K562 (cell line): ENCODE data around the gene ZER1. TPM values are rescaled to one million over a fixed set of nuclear protein-coding genes. Genes with fewer than 3 reads are reported as not detected.

Experiments
- COPS2 ChIP-seq: fragments of 450-650 bp; conservative IDR thresholded peaks from 2 replicates; pipeline ENCODE4 v1.6.1; 2016; ENCODE audit warnings: mild to moderate bottlenecking, moderate library complexity
- FOXK2 ChIP-seq, 2 experiments: fragments of 450-650 bp; IDR thresholded peaks in 1 of 2; conservative IDR thresholded peaks in 1 of 2; 2 replicates each; pipeline ENCODE4 v1.6.1; 2016; ENCODE audit warnings: low read depth in 2 of 2, mild to moderate bottlenecking in 1 of 2
- MAFF ChIP-seq: IDR thresholded peaks from 2 replicates; pipeline ENCODE4 v1.6.1; 2012; ENCODE audit warnings: low read length, improper control_type of control experiment
- NONO ChIP-seq, 2 experiments: fragments of 200-400 bp in 1 of 2; fragments of 450-650 bp in 1 of 2; formaldehyde crosslinking in 1 of 2; IDR thresholded peaks; 2 replicates each; pipeline ENCODE4 v1.6.1; 2017; ENCODE audit warnings: low read depth in 2 of 2, mild to moderate bottlenecking in 2 of 2, moderate library complexity in 2 of 2, low read length in 1 of 2
- PCBP2 ChIP-seq: fragments of 200-400 bp; formaldehyde crosslinking; IDR thresholded peaks from 2 replicates; pipeline ENCODE4 v1.6.1; 2018; ENCODE audit warnings: low read length, low read depth, mild to moderate bottlenecking, moderate library complexity; ENCODE audit not compliant: poor library complexity, severe bottlenecking
- PTRF ChIP-seq: fragments of 450-650 bp; IDR thresholded peaks from 2 replicates; pipeline ENCODE4 v1.6.1; 2016; ENCODE audit warnings: mild to moderate bottlenecking, missing genetic modification characterization, missing compliant biosample characterization
- SNIP1 ChIP-seq: fragments of 450-650 bp; IDR thresholded peaks from 2 replicates; pipeline ENCODE4 v1.7.1; 2017; ENCODE audit warnings: low read depth, mild to moderate bottlenecking
- TFAM ChIP-seq: fragments of 250-450 bp; sonication (Bioruptor Pico); conservative IDR thresholded peaks from 2 replicates; pipeline ENCODE4 v1.5.0; 2021; ENCODE audit warnings: mild to moderate bottlenecking, moderate library complexity
- XRCC5 ChIP-seq: fragments of 200-400 bp; formaldehyde crosslinking; IDR thresholded peaks from 2 replicates; pipeline ENCODE4 v1.6.1; 2017; ENCODE audit warnings: low read depth, mild to moderate bottlenecking, low read length
- polyA plus RNA-seq, 8 experiments: library from polyadenylated mRNA; depleted of rRNA in 4 of 8; stranded (reverse) in 5 of 8; unstranded in 3 of 8; fragments of >200 nt; fragmentation: Nextera tagmentation in 2 of 8; fragmentation: Illumina TruSeq in 1 of 8; extraction: Ambion mirVana in 2 of 8; extraction: Trizol in 1 of 8; gene quantifications; 2 replicates each; pipeline versions ENCODE4 v1.2.1 to v1.2.3, GENCODE V29; 2011 to 2014; ENCODE audit warnings: inconsistent platforms in 1 of 8, missing spikeins in 1 of 8
- total RNA-seq, 7 experiments: library from RNA; depleted of rRNA in 6 of 7; stranded (reverse); fragments of >200 nt in 6 of 7; fragmentation: Illumina TruSeq in 2 of 7; extraction: Trizol in 2 of 7; gene quantifications; 2 replicates each; pipeline versions ENCODE4 v1.2.1 to v1.2.3, GENCODE V29; 2011 to 2021; ENCODE audit warnings: low replicate concordance in 1 of 7
- TF ChIP-seq, protein P1 (sequence below): sonication (generic); formaldehyde crosslinking; IDR thresholded peaks from 2 replicates; pipeline ENCODE4 v1.4.0; 2020; ENCODE audit warnings: mild to moderate bottlenecking, missing genetic modification reagents
- TF ChIP-seq, protein P2 (sequence below): sonication (generic); formaldehyde crosslinking; IDR thresholded peaks from 2 replicates; pipeline ENCODE4 v1.8.0; 2022; ENCODE audit warnings: missing genetic modification reagents, mild to moderate bottlenecking, moderate library complexity, borderline replicate concordance
- TF ChIP-seq, protein P3 (sequence below): fragments of 450-650 bp; formaldehyde crosslinking; IDR thresholded peaks from 2 replicates; pipeline ENCODE4 v1.4.0; 2022; ENCODE audit warnings: missing genetic modification characterization
- TF ChIP-seq, protein P4 (sequence below): fragments of 450-650 bp; IDR thresholded peaks from 2 replicates; pipeline ENCODE4 v1.6.1; 2017; ENCODE audit warnings: antibody characterized with exemption

The ZER1 gene
- total and polyA plus RNA-seq, 9 of the 15 experiments (the other 6 are each of a cell fraction or from before 2014, with no cell fraction given): 0.07 to 10.7 (median 6.2) TPM

DNA sequence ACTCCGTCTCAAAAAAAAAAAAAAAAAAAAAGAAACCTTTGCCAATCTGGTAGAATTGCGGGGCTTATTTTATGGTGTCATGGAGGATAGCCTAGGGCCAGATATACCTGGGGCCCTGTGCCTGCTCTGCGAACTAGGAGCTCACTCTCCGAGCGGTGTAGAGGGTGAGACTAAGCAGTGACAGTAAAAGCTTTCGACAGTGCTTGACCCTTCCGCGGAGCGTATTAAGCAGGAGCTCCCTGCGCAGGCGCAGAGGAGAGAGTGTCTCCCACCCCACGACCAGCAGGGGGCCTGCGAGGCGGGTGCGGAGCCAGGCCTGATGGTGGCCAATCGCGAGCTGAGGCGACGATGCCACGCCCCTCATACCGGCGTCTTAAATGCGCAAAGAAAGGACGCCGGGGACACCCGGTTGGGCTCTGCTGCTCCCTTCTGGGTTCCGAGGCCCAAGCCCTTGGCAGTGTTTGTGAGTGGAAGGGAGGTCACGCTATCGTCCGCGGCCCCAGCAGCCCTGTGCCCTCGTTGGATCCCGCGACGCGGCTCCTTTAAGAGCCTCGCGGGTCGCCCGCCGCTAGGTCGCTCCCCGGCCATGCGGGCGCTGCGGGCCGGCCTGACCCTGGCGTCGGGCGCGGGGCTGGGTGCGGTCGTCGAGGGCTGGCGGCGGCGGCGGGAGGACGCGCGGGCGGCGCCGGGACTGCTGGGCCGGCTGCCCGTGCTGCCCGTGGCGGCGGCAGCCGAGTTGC lies 46.5 kb upstream of the ZER1 start, which contains the start of gene ENDOG (continued):
- TF ChIP-seq COPS2 (no peak), FOXK2 (conservative IDR thresholded peaks at IDR 0.05 in 1 of 2, IDR thresholded peaks at IDR 0.05 in 1 of 2; ENCODE audit: low read depth in 2 of 2) (peak in 1 of 2 experiments; percentile 45; a peak in 1 of 4 replicates), XRCC5 (peak; percentile 66; the same call in 1 of the 2 replicates), NONO (IDR thresholded peaks at IDR 0.05; ENCODE audit: low read depth in 2 of 2, low read length in 1 of 2) (no peak; a peak in 2 of 4 replicates), SNIP1 (peak; percentile 83), PCBP2 (no peak), PTRF (tag) (no peak), MAFF (no peak), TFAM (CRISPR knock-in tag) (no peak)
- TF ChIP-seq, protein P1, sequence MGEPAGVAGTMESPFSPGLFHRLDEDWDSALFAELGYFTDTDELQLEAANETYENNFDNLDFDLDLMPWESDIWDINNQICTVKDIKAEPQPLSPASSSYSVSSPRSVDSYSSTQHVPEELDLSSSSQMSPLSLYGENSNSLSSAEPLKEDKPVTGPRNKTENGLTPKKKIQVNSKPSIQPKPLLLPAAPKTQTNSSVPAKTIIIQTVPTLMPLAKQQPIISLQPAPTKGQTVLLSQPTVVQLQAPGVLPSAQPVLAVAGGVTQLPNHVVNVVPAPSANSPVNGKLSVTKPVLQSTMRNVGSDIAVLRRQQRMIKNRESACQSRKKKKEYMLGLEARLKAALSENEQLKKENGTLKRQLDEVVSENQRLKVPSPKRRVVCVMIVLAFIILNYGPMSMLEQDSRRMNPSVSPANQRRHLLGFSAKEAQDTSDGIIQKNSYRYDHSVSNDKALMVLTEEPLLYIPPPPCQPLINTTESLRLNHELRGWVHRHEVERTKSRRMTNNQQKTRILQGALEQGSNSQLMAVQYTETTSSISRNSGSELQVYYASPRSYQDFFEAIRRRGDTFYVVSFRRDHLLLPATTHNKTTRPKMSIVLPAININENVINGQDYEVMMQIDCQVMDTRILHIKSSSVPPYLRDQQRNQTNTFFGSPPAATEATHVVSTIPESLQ: 0 out of 2 replicates have a peak, but pooled peaks have one; percentile 45
- TF ChIP-seq, protein P2, sequence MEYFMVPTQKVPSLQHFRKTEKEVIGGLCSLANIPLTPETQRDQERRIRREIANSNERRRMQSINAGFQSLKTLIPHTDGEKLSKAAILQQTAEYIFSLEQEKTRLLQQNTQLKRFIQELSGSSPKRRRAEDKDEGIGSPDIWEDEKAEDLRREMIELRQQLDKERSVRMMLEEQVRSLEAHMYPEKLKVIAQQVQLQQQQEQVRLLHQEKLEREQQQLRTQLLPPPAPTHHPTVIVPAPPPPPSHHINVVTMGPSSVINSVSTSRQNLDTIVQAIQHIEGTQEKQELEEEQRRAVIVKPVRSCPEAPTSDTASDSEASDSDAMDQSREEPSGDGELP: peak; percentile 76
- TF ChIP-seq, protein P3, sequence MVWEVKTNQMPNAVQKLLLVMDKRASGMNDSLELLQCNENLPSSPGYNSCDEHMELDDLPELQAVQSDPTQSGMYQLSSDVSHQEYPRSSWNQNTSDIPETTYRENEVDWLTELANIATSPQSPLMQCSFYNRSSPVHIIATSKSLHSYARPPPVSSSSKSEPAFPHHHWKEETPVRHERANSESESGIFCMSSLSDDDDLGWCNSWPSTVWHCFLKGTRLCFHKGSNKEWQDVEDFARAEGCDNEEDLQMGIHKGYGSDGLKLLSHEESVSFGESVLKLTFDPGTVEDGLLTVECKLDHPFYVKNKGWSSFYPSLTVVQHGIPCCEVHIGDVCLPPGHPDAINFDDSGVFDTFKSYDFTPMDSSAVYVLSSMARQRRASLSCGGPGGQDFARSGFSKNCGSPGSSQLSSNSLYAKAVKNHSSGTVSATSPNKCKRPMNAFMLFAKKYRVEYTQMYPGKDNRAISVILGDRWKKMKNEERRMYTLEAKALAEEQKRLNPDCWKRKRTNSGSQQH: no peak
- TF ChIP-seq, protein P4, sequence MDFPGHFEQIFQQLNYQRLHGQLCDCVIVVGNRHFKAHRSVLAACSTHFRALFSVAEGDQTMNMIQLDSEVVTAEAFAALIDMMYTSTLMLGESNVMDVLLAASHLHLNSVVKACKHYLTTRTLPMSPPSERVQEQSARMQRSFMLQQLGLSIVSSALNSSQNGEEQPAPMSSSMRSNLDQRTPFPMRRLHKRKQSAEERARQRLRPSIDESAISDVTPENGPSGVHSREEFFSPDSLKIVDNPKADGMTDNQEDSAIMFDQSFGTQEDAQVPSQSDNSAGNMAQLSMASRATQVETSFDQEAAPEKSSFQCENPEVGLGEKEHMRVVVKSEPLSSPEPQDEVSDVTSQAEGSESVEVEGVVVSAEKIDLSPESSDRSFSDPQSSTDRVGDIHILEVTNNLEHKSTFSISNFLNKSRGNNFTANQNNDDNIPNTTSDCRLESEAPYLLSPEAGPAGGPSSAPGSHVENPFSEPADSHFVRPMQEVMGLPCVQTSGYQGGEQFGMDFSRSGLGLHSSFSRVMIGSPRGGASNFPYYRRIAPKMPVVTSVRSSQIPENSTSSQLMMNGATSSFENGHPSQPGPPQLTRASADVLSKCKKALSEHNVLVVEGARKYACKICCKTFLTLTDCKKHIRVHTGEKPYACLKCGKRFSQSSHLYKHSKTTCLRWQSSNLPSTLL: no peak
